Measurements from ENCODE around the gene ASB1. TPM values are rescaled to one million over a fixed set of nuclear protein-coding genes. Genes with fewer than 3 reads are reported as not detected.

The ASB1 gene
- total RNA-seq, 1 experiment from 2014 or later = 24.7 TPM

DNA sequence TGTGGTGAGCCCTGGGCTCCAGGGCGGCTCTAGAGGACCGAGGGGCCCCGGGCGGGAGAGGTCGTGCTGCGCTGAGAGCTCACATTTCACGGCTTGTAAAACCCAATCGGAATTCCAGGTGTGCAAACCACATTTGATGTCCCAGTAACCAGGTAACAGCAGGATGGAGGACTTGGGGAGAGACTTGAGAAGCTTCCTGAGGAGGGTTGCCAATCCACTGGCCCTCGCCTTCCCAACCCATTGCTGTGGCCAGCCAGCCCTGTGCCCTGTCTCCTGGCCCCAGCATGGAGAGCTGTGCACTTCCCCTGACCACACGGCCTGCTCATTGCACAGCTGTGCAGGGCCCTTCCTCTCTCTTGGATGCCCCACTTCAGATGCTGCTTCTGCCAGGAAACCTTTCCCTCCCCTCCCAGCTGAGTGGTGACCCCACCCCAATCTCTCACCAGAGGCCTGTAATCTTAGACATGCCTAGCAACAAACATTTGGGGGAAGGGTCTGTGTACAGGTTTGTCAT is 39.6 kb downstream of the ASB1 start:
- Histone ChIP-seq H3K36me3 (no peaks in the 10 kb centered on the region), H3K4me3 (no peak overlapping the region), H3K27me3 (replicated peaks) (no peaks in the 10 kb centered on the region), H3K4me1 (replicated peaks) (no peaks in the 10 kb centered on the region), H3K9me3 (replicated peaks) (peaks cover 2% of the 10 kb centered on the region; the same call in 1 of the 2 replicates), H3K27ac (no peak overlapping the region)
- peak in 1 of 2 experiments; percentile 28 for DNase-seq (ENCODE audit: low read depth in 1 of 2, low spot score in 2 of 2)

DNA sequence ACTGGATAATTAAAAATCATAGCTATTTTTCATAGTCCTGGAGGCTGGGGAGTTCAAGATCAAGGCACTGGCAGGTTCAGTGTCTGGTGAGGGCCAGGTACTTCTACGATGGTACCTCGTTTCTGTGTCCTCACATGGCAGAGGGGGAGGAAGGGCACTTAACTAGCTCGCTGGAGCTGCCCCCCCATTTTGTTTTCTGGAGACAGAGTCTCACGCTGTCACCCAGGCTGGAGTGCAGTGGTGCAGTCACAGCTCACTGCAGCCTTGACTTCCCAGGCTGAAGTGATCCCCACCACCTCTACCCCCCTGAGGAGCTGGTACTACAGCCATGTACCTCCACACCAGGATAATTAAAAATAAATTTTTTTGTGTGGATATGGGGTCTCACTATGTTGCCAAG is 40.3 kb downstream of the ASB1 start:
- Histone ChIP-seq H3K4me3 (no peak overlapping the region), H3K9me3 (replicated peaks) (peaks cover 2% of the 10 kb centered on the region; the same call in 1 of the 2 replicates), H3K27me3 (replicated peaks) (no peaks in the 10 kb centered on the region), H3K27ac (no peak overlapping the region), H3K4me1 (replicated peaks) (no peaks in the 10 kb centered on the region), H3K36me3 (no peaks in the 10 kb centered on the region)
- peak in 1 of 2 experiments; percentile 24 for DNase-seq (ENCODE audit: low read depth in 1 of 2, low spot score in 2 of 2)

DNA sequence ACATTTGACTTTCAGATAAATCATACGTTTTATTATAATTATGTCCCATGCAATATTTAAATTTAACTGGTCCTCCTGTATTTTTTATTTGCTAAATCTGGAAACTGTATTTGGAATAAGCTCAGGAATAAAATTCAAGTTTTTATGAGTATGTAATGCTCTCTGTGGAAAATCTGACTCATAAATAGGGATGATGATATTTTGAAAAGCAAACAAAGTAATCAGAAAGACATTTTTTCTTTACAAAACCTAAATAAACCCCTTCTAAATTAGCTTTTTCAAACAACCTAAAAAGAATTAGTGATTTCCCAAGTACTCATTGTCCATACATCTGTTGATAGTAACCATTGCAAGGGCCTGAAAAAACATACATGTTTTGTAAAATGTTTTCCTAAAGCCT is 41.1 kb downstream of the ASB1 start:
- H3K4me3 ChIP-seq = no peak overlapping the region
- no peak overlapping the region for H3K27ac ChIP-seq
- DNase-seq (ENCODE audit: low read depth in 1 of 2, low spot score in 2 of 2) = no peak
- peaks cover 2% of the 10 kb centered on the region; the same call in 1 of the 2 replicates for H3K9me3 ChIP-seq (replicated peaks)
- no peaks in the 10 kb centered on the region for H3K36me3 ChIP-seq
- no peaks in the 10 kb centered on the region for H3K27me3 ChIP-seq (replicated peaks)
- no peaks in the 10 kb centered on the region for H3K4me1 ChIP-seq (replicated peaks)

- H3K36me3 ChIP-seq = no peaks in the 10 kb centered on the region
- H3K27ac ChIP-seq = no peak overlapping the region
- DNase-seq (ENCODE audit: low read depth in 1 of 2, low spot score in 2 of 2) = no peak
- peaks cover 2% of the 10 kb centered on the region; the same call in 1 of the 2 replicates for H3K9me3 ChIP-seq (replicated peaks)
- no peak overlapping the region for H3K4me3 ChIP-seq
- H3K4me1 ChIP-seq (replicated peaks) = no peaks in the 10 kb centered on the region
- H3K27me3 ChIP-seq (replicated peaks) = no peaks in the 10 kb centered on the region
Measured at GRCh38 chr2:238469155-238469554, 42.4 kb downstream of the ASB1 start.

DNA sequence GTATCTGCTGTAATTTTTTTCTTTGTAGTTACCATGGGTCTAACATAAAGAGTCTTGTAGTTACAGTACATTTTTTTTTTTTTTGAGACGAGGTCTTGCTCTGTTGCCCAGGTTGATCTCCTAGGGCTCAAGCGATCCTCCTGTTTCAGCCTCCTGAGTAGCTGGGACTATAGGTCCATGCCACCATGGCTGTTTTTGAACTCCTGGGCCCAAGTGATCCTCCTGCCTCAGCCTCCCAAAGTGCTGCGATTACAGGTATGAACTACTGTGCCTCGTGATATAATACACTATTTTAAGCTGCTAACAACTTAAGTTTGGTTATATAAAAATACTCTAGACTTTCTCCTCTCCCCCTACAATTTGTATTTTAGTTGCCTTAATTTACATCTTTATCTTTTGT is 46.3 kb downstream of the ASB1 start:
- Histone ChIP-seq H3K27me3 (replicated peaks) (no peaks in the 10 kb centered on the region), H3K36me3 (no peaks in the 10 kb centered on the region), H3K4me1 (replicated peaks) (no peaks in the 10 kb centered on the region), H3K27ac (no peak overlapping the region), H3K9me3 (replicated peaks) (peaks cover 5% of the 10 kb centered on the region; the same call in 1 of the 2 replicates), H3K4me3 (no peak overlapping the region)
- DNase-seq (ENCODE audit: low read depth in 1 of 2, low spot score in 2 of 2) = no peak

- H3K9me3 ChIP-seq (replicated peaks) = peaks cover 10% of the 10 kb centered on the region; the same call in 1 of the 2 replicates
- H3K27me3 ChIP-seq (replicated peaks) = no peaks in the 10 kb centered on the region
- H3K4me3 ChIP-seq = no peak overlapping the region
- no peaks in the 10 kb centered on the region for H3K36me3 ChIP-seq
- H3K4me1 ChIP-seq (replicated peaks) = no peaks in the 10 kb centered on the region
- H3K27ac ChIP-seq = no peak overlapping the region
- DNase-seq (ENCODE audit: low read depth in 1 of 2, low spot score in 2 of 2) = no peak
Measured at GRCh38 chr2:238473523-238473922, 46.8 kb downstream of the ASB1 start.

GRCh38 chr2:238475034-238475433 is 48.3 kb downstream of the ASB1 start:
- H3K27ac ChIP-seq = no peak overlapping the region
- no peaks in the 10 kb centered on the region for H3K27me3 ChIP-seq (replicated peaks)
- no peaks in the 10 kb centered on the region for H3K4me1 ChIP-seq (replicated peaks)
- no peaks in the 10 kb centered on the region for H3K36me3 ChIP-seq
- no peak overlapping the region for H3K4me3 ChIP-seq
- H3K9me3 ChIP-seq (replicated peaks) = peaks cover 9% of the 10 kb centered on the region; the same call in 1 of the 2 replicates
- DNase-seq (ENCODE audit: low read depth in 1 of 2, low spot score in 2 of 2) = peak in 1 of 2 experiments; percentile 24

GRCh38 chr2:238475566-238475965 is 48.8 kb downstream of the ASB1 start:
- H3K36me3 ChIP-seq = no peaks in the 10 kb centered on the region
- H3K9me3 ChIP-seq (replicated peaks) = peaks cover 9% of the 10 kb centered on the region; the same call in 1 of the 2 replicates
- H3K27me3 ChIP-seq (replicated peaks) = no peaks in the 10 kb centered on the region
- peak in 1 of 2 experiments; percentile 25 for DNase-seq (ENCODE audit: low read depth in 1 of 2, low spot score in 2 of 2)
- H3K4me1 ChIP-seq (replicated peaks) = no peaks in the 10 kb centered on the region
- no peak overlapping the region for H3K27ac ChIP-seq
- no peak overlapping the region for H3K4me3 ChIP-seq

- H3K4me3 ChIP-seq = no peak overlapping the region
- no peak overlapping the region for H3K27ac ChIP-seq
- peaks cover 9% of the 10 kb centered on the region; the same call in 1 of the 2 replicates for H3K9me3 ChIP-seq (replicated peaks)
- H3K36me3 ChIP-seq = no peaks in the 10 kb centered on the region
- no peaks in the 10 kb centered on the region for H3K4me1 ChIP-seq (replicated peaks)
- DNase-seq (ENCODE audit: low read depth in 1 of 2, low spot score in 2 of 2) = peak in 1 of 2 experiments; percentile 28
- H3K27me3 ChIP-seq (replicated peaks) = no peaks in the 10 kb centered on the region
Measured at GRCh38 chr2:238476258-238476657, 49.5 kb downstream of the ASB1 start.

GRCh38 chr2:238478216-238478615 is 51.5 kb downstream of the ASB1 start:
- H3K27ac ChIP-seq = no peak overlapping the region
- no peaks in the 10 kb centered on the region for H3K27me3 ChIP-seq (replicated peaks)
- no peak overlapping the region for H3K4me3 ChIP-seq
- no peak for DNase-seq (ENCODE audit: low read depth in 1 of 2, low spot score in 2 of 2)
- H3K9me3 ChIP-seq (replicated peaks) = peaks cover 9% of the 10 kb centered on the region; the same call in 1 of the 2 replicates
- H3K36me3 ChIP-seq = no peaks in the 10 kb centered on the region
- H3K4me1 ChIP-seq (replicated peaks) = no peaks in the 10 kb centered on the region

DNA sequence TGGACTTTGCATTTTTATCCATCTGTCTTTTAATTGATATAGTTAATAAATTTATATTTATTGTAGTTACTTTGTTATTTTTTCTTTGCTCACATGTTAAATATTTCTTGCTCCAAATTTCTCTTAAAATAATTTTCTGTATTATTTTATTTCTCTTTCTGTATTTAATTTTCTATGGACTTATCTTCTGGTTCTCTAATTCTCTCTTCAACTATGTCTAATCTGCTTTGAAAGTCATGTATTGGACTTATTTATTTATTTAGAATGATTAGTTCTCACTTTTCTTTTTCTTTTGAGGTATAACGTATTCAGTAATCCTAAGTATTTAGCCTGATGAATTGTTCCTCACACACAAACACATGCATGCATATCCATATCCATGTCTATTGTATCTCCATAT is 53.1 kb downstream of the ASB1 start:
- Histone ChIP-seq H3K4me1 (replicated peaks) (no peaks in the 10 kb centered on the region), H3K27ac (no peak overlapping the region), H3K27me3 (replicated peaks) (no peaks in the 10 kb centered on the region), H3K36me3 (no peaks in the 10 kb centered on the region), H3K4me3 (no peak overlapping the region), H3K9me3 (replicated peaks) (peaks cover 9% of the 10 kb centered on the region; the same call in 1 of the 2 replicates)
- no peak for DNase-seq (ENCODE audit: low read depth in 1 of 2, low spot score in 2 of 2)

DNA sequence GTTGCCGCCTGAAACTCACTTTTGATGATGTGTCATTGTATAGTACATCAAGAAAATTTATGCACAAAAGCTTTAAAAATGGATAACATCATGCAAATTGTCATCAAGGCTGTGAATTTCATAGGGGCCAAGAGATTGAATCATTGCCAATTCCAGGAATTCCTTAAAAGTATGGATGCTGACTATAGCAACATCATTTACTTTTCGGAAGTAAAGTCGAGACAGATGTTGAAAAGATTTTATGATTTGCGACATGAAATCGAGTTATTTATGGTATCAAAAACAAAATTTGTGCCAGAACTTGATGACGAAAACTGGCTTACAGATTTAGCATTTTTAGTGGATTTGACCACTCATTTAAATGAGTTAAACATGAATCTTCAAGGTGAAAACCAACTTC is 56.3 kb downstream of the ASB1 start:
- DNase-seq (ENCODE audit: low read depth in 1 of 2, low spot score in 2 of 2) = no peak
- Histone ChIP-seq H3K9me3 (replicated peaks) (peaks cover 7% of the 10 kb centered on the region; the same call in 1 of the 2 replicates), H3K36me3 (no peaks in the 10 kb centered on the region), H3K4me3 (no peak overlapping the region), H3K27ac (no peak overlapping the region), H3K4me1 (replicated peaks) (no peaks in the 10 kb centered on the region), H3K27me3 (replicated peaks) (no peaks in the 10 kb centered on the region)

DNA sequence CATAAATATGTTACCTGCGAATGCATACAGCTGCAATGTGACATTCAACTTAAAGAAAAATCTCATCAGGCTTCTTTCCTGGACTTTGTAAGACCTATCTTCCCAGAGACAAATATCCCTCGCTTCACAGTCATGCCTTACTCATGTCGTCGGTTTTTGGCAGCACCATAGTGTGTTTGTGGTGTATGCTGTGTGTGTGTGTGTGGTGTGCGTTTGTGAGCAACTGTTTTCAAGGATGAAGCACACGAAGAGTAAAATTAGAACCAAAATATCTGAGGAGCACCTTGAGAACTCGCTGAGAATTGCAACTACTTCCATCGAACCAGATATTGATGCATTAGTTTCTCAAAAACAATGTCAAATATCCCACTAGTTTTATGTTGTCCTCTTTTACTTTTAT is 56.9 kb downstream of the ASB1 start:
- no peak for DNase-seq (ENCODE audit: low read depth in 1 of 2, low spot score in 2 of 2)
- Histone ChIP-seq H3K27me3 (replicated peaks) (no peaks in the 10 kb centered on the region), H3K27ac (no peak overlapping the region), H3K9me3 (replicated peaks) (peaks cover 2% of the 10 kb centered on the region; the same call in 1 of the 2 replicates), H3K4me1 (replicated peaks) (no peaks in the 10 kb centered on the region), H3K36me3 (no peaks in the 10 kb centered on the region), H3K4me3 (no peak overlapping the region)

- Histone ChIP-seq H3K4me1 (replicated peaks) (no peaks in the 10 kb centered on the region), H3K36me3 (no peaks in the 10 kb centered on the region), H3K9me3 (replicated peaks) (no peaks in the 10 kb centered on the region), H3K4me3 (no peak overlapping the region), H3K27me3 (replicated peaks) (no peaks in the 10 kb centered on the region), H3K27ac (no peak overlapping the region)
- peak in 1 of 2 experiments; percentile 25 for DNase-seq (ENCODE audit: low read depth in 1 of 2, low spot score in 2 of 2)
Measured at GRCh38 chr2:238484522-238485452, 58.1 kb downstream of the ASB1 start.

Data from SJSA1 (cell line).